Stimulated activated CD8-positive, alpha-beta memory T cell treated with anti-CD3 and anti-CD28 coated beads, Interleukin-15, amount 100 ng/mL, for 1 hour (primary cell): ENCODE data around the gene NFYC.
"Not testable (repeated sequence)": the region's sequence is repeated elsewhere in the genome, so short reads cannot be mapped to it uniquely, and the experiment has no call there.

Experiments
- DNase-seq: peaks from one replicate; pipeline ENCODE4 v3.0.0-alpha.2; 2020; ENCODE audit warnings: low read depth

NFYC gene

DNA sequence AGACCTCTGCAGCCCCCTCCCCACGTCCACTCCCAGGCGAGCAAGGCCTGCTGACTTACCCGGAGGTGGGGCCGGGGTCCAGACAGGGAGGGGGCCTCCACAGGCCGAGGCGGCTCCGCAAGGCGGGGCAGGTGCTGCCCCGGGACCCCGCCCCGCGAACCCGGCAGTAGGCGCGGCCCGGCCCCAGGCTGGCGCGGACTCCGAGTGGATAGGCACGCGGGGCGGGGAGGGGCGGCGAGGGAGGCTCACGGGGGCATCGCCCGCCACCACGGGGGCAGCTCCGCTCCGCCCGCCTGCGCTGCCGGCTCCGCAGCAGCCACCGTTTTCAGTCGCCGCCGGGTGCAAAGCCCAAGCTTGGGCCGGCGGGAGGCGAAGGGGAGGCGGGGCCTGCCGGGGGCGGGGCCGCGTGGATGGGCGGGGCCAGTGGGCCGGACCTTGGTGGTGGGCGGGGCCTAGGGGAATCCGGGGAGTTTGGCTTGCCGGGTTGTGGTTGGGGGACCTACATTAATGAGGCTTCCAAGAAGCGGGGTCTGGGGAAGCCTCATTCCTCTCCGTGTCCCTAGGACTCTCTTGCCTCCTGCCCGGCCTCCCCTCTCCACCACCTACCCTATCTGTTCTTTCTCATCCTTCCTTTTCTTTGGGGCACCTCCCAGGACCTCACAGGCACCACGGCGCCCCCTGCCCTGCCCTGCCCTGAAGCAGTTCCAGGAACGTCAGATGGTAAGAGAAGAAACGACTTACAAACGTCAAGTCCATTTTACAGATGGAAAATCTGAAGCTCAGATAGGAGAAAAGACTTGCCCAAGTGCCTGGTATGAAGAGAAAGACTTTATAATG lies 26.0 kb upstream of the NFYC start, which contains the start of gene RIMS3:
Gene RIMS3 (minus strand): TSS at position 348 of the 837 bp plus-strand sequence. CDS start 23,757 bp downstream, outside the sequence.
- DNase-seq, result peak; percentile 67

DNA sequence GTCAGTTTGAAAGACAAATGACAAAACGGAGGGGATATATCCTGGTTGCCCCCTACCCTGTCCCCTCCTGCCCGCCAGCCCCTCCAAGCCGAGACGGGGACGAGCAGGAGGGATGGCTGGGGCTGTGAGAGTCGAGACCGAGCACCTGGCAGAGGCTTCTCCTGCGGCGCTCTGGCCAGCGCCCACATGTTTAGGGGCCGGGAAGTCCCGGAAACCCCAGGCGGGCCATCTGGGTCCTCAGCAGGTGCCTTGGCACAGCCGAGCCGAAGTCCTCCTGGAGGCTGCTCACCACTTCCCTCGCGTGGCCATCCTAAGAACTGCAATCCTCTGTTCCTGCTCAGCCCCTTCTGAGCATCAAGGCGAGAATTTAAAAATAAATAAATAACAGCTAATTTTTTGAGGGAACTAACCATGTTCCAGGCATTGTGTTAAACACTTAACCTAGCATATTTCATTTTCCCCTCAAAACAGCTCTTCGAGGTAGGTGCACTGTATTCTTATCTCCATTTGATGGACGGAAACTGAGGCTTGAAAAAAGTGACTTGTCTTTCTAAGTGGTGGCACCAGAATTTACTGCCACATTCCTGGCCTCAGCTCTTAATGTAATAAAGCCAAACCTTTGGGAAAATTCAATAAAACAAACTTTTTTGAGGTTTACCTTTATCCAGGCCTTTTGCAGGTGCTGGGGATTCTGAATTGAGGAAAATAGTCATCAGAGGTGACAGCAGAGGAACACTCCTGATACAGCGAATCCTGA lies 22.6 kb upstream of the NFYC start:
- peak; percentile 74 for DNase-seq

DNA sequence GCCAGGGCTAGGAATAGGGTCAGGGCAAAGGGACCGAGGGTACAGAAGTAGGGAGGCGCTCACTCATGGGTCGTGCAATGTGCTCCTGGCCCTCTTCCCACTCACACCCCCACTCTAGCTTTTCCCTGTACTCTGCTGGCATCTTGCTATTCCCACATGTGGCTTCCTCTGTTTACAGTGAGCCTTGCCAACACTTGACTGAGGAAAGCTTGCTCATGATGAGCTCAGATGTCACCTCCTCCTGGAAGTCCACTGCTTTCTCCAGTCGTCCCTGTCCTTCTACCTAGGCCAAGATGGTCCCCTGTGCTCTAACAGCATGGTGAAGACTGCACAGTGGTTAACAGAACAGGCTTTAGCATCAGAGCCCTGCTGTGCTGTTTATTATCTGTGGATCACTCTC lies 18.1 kb upstream of the NFYC start:
- no peak for DNase-seq

DNA sequence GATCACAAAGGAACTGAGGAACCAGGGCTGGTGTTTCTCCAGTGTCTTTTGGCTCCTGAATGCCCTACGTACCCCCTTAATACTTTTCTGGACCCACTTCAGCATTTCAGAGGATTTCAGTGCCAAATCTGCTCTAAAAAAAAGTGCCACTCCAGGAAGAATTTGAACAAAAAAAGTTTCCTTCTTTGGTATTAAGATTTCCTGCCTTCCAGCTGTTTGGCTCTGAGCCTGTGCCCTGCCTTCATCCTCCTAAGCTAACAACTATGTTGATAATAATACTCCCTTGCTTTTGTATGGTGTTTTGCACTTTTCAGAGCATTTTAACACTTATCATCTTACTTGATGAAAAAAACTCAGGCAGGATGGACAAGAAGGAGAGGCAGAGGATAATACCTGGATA lies 15.0 kb upstream of the NFYC start:
- no peak for DNase-seq

DNA sequence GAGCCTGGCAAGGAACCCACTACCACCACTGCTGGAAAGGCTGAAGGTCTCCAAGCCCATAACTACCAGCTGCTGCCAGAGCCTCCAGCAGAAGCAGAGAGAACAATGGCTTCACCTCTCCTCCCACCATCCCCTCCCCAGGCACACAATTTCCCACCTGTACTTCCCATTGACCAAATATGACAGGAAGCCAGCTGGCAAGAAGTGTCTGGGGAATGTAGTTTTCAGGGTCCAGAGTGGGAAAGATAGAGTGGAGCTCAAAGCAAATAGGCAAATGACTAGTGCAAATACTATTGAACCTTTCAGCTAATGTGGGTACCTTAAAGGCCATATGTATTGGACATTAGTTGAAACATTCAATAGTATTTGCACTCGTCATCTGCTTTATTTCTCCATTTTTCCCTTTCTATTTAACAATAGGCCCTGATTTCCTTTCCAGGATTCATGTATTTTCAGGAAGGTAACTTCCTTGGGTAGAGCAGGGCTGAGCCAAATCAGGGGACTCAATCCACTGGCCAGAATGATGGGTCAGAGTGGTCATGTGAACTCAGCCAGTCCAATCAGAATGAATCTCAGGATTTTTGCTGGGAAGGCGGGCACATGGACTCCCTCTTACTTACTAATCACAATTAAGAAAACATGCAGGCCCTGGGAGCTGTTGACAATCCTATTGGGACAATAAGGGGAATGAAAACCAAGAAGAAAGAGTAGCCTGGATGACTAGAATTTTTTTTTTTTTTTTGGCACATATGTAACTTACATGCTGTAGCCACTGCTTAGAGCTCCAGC lies 12.1 kb upstream of the NFYC start:
- no peak for DNase-seq

DNA sequence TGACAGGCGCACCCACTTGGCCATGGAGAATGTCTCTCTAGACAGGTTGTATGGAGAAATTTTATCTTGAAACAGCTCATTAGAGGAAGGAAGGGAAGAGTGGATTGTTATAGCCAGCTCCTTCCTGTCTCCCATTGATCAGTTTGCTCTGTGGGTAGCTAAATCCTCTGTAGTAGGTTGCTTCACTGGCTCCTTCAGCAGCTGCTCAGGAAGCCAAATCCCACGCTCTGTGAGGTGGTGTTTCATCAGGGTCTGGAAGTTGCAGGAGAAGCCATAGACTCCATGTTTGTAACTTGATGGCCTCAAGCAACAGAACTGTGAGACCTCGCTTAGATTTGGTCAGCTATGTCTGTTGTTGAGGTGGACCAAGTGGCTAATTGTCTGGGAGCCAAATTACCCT lies 6.8 kb upstream of the NFYC start:
- DNase-seq, result no peak

DNA sequence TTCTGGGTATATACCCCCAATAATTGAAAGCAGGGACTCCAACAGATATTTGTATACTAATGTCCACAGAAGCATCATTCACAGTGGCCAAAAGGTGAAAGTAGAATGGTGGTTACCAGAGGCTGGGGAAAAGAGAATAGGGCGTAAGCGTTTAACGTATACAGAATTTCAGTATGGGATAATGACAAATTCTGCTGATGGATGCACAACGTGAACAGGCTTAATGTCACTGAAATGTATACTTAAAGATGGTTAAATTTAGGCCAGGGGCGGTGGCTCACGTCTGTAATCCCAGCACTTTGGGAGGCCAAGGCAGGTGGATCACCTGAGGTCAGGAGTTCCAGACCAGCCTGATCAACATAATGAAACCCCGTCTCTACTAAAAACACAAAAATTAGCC lies 4.4 kb upstream of the NFYC start:
- DNase-seq, result no peak

DNA sequence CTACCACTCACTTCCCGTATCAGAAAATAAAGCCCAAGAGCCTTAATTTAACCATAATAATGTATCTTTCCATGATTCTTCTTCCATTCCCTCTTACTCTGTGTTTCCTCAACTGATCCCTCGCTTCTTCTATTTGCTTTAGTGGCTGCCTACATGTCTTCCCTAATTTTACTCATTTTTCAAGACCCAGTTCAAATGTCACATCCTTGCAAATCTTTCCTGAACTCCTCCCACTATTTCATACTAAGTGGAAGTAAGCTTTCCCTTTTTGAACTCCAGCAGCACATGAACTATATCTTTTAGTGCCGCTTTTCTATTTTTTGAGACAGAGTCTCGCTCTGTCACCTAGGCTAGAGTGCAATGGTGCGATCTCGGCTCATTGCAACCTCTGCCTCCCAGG lies 3.8 kb upstream of the NFYC start:
- DNase-seq, result no peak

DNA sequence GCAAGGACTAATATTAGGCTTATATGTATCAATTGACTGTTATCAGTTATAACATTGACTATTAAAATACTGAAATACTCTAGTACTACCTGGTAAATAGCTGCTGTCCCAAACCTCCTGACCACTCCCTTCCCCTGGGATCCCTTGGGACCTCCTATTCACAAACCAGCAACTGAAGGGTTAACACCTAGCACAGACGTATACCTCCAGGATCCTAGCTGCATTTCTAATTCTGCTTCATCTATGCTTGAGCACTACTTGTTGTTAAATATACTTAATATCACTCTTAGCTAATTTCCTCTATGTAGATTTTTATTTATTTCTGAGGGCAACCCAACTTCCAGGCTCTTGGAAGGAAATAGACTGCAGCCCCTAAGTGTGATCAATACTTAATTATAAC lies 1.8 kb upstream of the NFYC start:
- no peak for DNase-seq

DNA sequence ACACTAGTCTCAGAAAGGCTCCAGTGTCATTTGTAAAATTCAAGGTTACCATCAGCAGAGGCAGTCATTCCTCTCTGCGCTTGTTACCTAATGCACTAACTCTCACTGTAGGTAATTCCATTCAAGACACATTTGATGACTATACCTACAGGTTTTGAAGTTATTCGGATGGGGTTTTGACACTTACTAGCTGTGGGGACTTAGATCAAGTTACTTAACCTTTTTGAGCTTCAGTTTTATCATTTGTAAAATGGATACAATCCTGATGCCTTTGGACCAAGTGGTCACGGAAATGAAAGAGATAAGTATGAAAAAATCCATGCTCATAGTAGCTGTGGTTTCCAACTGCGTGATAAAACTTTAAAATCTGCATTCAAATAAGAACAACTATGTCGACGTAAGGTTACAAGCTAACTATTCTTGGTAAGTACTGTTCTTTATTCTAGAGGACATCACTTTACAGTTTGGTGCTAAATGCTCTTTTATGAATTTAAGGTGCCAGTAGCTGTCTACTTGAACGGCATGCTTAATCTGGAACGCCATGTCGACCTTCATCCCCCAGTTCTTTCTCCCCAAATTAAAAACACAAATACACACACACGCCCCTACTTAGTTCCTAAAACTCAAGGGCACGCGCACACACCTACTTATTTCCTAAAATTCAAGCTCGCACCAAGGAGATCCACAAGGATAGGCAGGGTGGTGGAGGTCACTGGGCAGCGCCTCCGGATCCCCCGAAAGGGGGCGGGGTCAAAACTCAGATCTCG lies 550 bp upstream of the NFYC start:
- no peak for DNase-seq

DNA sequence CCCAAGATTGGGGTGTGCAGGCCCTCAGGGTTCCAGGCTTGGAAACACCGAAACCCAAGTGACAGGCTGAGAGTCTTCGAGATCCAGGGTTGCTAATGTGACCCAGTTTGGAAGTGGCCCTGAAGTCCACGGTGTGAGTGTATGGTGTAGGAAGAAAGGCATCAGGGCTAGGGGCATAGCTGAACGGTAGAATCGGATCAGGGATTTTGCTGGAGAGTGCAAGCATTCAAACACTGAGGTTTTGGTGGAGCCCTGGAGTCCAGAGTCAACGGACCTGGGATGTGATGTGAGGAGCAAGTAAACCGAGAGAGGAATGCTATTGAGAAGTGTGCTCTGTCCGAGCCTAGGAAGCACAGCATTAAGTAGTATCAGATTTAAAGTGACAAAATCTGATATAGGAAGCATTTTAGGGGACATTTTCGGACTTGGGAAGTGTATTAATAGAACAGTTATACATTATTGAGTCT lies 958 bp downstream of the NFYC start:
- DNase-seq, result no peak

DNA sequence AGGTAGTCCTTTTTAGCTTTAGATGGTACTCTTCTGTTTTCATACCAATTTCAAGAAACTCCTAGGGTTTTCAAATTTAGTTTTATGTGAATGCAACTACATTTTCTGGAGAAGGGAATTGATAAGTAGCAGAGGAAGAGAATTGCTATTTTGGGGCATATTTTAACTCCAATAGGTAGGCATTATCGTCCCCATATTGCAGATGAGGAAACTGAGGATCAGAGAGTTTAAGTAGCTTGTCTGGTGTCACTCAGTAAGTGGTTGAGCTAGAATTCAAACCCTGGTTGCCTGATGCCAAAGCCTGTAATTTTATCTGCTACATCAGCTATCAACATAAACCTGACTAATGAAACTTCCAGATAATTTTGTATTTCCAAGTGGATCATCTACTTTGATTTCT lies 1.9 kb downstream of the NFYC start:
- DNase-seq, result no peak

DNA sequence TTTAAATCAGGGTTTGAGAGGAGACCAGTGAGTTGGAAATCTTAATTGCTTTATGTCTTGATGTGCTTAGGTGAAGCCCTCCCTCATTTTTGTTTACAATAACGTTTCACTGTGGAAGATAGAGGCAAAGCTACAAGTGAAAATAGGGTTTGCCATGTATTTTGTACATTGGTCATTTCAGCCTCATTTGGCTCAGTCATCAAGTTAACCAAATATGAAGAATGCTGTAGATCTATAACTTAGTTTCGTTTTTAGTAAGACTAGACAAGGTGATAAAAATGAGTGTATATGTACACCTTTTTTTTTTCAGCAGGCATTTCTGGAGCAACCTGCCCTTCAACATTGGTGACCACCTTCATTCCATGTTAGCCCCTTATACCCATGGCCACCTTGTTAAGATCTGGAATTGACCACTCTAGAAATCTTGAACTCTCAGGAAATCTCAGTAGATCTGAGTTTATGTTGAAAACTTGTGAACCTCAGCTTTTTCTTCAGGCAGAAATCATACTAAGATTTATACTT lies 2.9 kb downstream of the NFYC start:
- no peak for DNase-seq

DNA sequence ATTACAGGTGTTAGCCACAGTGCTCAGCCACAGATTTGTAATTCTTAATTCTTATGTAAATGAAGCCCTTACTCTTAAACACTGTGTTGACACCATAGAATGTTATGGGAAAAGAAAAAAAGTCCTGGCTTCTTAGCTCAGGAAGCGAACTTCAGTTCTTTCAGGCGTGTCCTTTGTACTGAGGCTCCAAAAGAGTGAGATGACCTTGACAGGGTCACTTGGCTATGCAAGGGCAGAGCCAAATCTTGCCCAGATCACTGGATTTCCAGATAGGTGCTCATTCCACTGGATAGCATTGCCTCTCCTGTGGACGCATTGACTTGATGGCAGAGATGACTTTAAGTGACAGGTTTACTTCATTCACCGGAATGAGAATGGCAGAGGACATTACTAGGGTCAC lies 4.8 kb downstream of the NFYC start:
- no peak for DNase-seq

DNA sequence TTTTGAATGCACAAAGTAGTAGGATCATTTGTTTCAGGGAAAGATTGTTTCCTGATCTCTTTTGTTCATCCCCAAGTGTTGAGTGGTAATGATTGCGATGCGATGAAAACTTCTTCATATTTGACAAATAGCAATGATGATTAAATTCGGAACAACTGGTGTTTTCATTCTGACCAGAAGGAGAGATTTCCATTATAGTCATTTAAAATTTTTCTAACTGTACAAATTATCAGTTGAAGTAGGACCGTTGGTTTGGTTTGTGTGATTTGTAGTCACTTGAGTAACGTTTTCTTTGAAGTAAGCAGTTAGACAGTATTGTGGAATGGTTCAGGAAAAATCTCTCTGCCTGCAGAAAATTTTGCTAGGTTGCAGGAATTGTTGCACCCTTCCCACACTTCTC lies 5.9 kb downstream of the NFYC start:
- no peak for DNase-seq

DNA sequence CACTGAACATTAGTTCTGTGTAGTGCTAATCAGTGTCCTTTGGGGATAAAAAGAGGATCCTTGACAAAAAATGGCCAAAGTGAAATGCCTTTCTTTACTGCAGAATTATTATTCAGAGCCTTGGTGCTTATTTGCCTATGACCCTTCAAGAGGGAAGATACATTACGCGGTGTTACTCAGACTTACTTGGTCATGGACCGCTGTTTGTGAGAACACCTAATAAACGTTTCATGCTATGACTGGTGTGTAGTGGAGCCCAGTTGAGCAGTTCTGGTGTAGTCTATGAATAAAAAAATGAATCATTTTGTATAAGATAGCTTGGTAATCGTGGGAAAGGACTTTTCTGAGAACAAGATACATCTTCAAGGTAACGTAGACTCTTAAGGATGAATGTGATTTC lies 8.3 kb downstream of the NFYC start:
- no peak for DNase-seq

DNA sequence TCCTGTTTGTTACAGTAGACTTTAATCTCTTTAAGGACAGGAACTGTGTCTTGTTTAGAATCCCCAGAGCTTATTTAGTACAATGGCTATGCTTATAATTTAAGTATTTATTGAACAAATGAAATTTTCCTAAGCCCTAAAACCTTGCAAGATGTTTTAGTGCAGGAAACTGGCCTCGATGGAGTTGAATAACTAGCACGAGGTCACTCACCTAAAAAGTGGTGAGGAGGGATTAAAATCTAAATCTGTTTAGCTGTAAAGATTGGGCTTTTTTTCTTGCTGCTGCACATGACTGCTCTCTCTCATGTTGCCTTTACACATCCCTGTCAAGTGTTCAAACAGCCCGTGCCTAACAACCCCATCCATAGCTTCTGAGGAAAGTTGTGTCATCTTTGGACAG lies 10.2 kb downstream of the NFYC start:
- DNase-seq, result no peak

DNA sequence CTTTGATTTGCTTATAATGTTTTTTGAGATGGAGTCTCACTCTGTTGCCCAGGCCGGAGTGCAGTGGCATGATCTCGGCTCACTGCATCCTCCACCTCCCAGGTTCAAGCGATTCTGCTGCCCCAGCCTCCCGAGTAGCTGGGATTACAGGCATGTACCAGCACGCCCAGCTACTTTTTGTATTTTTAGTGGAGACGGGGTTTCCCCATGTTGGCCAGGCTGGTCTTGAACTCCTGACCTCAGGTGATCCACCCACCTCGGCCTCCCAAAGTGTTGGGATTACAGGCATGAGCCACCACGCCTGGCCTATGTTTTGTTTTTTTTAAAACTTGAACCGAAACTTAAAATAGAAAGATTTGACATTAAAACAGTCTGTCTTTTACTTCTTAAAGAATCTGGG lies 11.3 kb downstream of the NFYC start:
- DNase-seq, result not testable (repeated sequence)

DNA sequence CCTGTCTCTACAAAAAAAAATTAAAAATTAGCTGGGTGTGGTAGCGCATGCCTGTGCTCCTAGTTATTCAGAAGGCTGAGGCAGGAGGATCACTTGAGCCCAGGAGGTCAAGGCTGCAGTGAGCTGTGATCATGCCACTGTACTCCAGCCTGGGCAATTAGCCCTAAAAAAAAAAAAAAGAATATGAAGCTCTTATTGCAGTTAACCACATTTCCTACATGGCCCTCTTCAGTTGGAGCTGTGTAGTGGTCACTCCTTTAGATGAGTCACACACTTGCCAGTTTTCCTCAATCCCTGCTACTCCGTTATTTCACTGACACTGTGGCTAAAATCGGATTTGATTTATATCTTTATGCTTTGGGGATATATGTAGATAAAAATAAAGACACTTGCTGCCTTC lies 11.8 kb downstream of the NFYC start:
- DNase-seq, result no peak

DNA sequence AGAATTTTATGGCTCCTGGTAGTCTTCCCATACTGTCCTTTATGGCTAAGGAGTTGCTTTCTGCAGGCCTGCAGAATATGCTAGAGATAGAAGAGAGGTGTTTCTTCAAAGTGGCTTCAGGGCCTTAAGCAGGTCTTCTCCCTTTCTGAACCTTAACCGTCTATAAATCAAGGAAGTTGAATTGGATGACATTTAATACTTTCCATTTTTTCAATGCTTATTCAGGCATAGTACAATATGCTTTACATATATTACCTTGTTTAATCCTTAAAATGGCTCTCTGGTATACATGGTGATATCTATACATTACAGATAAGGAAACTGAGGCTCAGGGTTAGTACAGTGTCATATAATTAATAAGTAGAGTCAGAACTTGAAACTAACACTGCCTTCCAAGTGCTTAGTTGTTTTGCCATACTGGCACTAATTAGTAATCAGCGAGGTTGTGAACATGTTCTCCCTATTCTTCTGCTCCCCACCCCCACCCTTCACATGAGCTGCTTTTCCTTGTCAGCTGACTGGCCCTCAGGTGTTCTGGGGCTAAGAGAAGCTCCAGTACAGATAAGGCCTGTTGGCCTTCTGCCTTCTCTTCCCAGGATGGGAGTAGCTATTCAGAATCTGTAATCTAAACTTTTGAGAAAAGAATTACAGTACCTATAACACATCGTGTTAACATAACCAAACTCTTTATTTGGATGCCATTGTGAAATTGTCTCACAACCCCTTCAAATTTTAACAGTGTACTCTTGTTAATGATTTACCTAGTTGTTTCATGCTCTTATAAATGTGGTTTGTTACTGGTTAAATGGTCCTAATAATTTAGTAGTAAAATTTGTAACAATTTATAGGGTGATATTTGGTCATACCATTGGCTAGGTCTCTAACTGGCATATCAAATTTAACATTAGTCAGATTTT lies 13.6 kb downstream of the NFYC start:
- DNase-seq, result no peak
